SU-DHL-6 (cell line): ENCODE results near the gene RTF1.

ENCODE experiments used
- H2AFZ ChIP-seq: fragments of 200-600 bp; sonication (generic); 2 replicates; pipeline ENCODE4 v1.6.1; 2014; ENCODE audit warnings: low read depth, mild to moderate bottlenecking, moderate library complexity, mixed read lengths, antibody characterized with exemption, low read length; ENCODE audit not compliant: severe bottlenecking
- H3F3A ChIP-seq: fragments of 200-600 bp; shearing (Covaris generic); 2 replicates; pipeline ENCODE4 v1.6.0; 2016; ENCODE audit warnings: antibody characterized with exemption, mild to moderate bottlenecking; ENCODE audit not compliant: insufficient read depth
- H3K27ac ChIP-seq: fragments of 200-600 bp; sonication (generic); 2 replicates; pipeline ENCODE4 v1.5.1; 2016; ENCODE audit warnings: low read depth, mild to moderate bottlenecking, low read length, moderate library complexity, mixed read lengths
- H3K27me3 ChIP-seq: fragments of 200-600 bp; sonication (generic), shearing (Covaris generic); 2 replicates; pipeline ENCODE4 v1.6.0; 2014; ENCODE audit warnings: mild to moderate bottlenecking, low read length
- H3K36me3 ChIP-seq: fragments of 200-600 bp; sonication (generic); 2 replicates; pipeline ENCODE4 v1.6.1; 2014; ENCODE audit warnings: mild to moderate bottlenecking, low read length, mixed read lengths
- H3K4me2 ChIP-seq: fragments of 300-600, 200-600 bp; shearing (Covaris generic), sonication (generic); 2 replicates; pipeline ENCODE4 v1.6.0; 2014; ENCODE audit warnings: low read length, low read depth, mild to moderate bottlenecking; ENCODE audit not compliant: poor library complexity, severe bottlenecking
- H3K4me3 ChIP-seq: fragments of 200-600 bp; sonication (generic); 2 replicates; pipeline ENCODE4 v1.5.1; 2014; ENCODE audit warnings: antibody characterized with exemption, low read length, mild to moderate bottlenecking, mixed read lengths; ENCODE audit not compliant: insufficient read depth, poor library complexity, severe bottlenecking
- H3K79me2 ChIP-seq: fragments of 200-600 bp; sonication (generic); 2 replicates; pipeline ENCODE4 v1.6.1; 2014; ENCODE audit warnings: mild to moderate bottlenecking, low read length, moderate library complexity; ENCODE audit not compliant: insufficient read depth
- H3K9ac ChIP-seq: fragments of 200-600 bp; sonication (generic); 2 replicates; pipeline ENCODE4 v1.7.0; 2014; ENCODE audit warnings: mild to moderate bottlenecking, low read length
- H3K9me2 ChIP-seq: fragments of 200-600 bp; sonication (generic); replicated peaks from 2 replicates; pipeline ENCODE4 v1.6.1; 2014; ENCODE audit warnings: low read length; ENCODE audit not compliant: insufficient read depth
- H3K9me3 ChIP-seq: fragments of 200-600 bp; sonication (generic); 2 replicates; pipeline ENCODE4 v1.6.1; 2014; ENCODE audit warnings: low read length, mixed read lengths; ENCODE audit not compliant: insufficient read depth
- H4K20me1 ChIP-seq: fragments of 200-600 bp; sonication (generic); 2 replicates; pipeline ENCODE4 v1.6.1; 2014; ENCODE audit warnings: low read depth, mild to moderate bottlenecking, antibody characterized with exemption, low read length, moderate library complexity, mixed read lengths
- EZH2phosphoT487 ChIP-seq: fragments of 200-600 bp; sonication (generic), shearing (Covaris generic); conservative IDR thresholded peaks from 2 replicates; pipeline ENCODE4 v1.6.1; 2018; ENCODE audit warnings: mild to moderate bottlenecking, antibody characterized with exemption, low read length, moderate library complexity, mixed read lengths
- TF ChIP-seq, protein P1 (sequence below): fragments of 200-600 bp; sonication (generic); IDR thresholded peaks from one replicate; pipeline ENCODE4 v1.5.1; 2017; ENCODE audit warnings: antibody characterized with exemption, mild to moderate bottlenecking, low read length, moderate library complexity; ENCODE audit not compliant: insufficient read depth, poor library complexity, severe bottlenecking

RTF1 gene

DNA sequence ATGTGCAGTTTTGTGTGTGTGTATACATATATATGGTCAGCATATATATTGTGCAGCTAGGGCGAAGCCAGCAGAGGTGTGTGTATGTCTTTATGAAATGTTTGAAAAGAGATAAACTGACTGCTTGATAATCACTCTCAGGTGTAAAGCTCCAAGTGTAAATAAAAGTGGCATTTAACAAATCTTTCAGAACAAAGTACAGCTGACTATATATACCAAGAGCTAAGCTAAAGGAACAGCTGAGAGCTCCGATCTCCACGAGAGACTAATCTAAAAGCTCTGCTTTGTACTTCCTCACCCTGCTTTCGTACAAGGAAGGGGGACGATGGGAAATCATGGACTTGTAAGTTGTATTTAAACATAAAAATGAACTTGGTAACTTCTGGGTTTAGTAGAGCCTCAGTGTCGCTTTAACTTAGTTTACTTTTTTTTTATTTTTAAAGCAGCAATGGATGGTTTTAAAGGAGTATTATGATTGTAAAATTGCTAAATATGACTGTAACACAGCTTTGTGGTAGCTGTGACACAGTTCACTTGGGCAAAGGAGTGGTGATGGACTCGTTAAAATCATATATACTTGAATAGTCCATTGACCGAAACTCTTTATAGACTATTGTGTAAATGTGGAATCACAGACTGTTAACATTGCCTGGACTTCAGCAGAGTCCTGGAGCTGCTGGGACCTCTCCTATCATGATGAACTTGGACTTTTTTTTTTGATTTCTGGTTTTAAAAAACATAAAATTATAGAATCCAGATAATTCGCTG lies 65.4 kb downstream of the RTF1 start:
- Histone ChIP-seq H3K27me3 (no peaks in the 10 kb centered on the region), H3K4me3 (no peak overlapping the region), H3K79me2 (no peaks in the 10 kb centered on the region), H3K9ac (no peak overlapping the region), H2AFZ (no peak overlapping the region), H3K36me3 (peaks cover 7% of the 10 kb centered on the region), H3K9me3 (no peaks in the 10 kb centered on the region), H4K20me1 (no peaks in the 10 kb centered on the region), H3K4me2 (no peak overlapping the region), H3K9me2 (no peaks in the 10 kb centered on the region), H3F3A (no peaks in the 10 kb centered on the region), H3K27ac (no peak overlapping the region)
- TF ChIP-seq, protein P1, sequence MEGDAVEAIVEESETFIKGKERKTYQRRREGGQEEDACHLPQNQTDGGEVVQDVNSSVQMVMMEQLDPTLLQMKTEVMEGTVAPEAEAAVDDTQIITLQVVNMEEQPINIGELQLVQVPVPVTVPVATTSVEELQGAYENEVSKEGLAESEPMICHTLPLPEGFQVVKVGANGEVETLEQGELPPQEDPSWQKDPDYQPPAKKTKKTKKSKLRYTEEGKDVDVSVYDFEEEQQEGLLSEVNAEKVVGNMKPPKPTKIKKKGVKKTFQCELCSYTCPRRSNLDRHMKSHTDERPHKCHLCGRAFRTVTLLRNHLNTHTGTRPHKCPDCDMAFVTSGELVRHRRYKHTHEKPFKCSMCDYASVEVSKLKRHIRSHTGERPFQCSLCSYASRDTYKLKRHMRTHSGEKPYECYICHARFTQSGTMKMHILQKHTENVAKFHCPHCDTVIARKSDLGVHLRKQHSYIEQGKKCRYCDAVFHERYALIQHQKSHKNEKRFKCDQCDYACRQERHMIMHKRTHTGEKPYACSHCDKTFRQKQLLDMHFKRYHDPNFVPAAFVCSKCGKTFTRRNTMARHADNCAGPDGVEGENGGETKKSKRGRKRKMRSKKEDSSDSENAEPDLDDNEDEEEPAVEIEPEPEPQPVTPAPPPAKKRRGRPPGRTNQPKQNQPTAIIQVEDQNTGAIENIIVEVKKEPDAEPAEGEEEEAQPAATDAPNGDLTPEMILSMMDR: no peak
- TF ChIP-seq EZH2phosphoT487: no peak

- no peaks in the 10 kb centered on the region for H3K27me3 ChIP-seq
- no peak overlapping the region for H3K9ac ChIP-seq
- H3F3A ChIP-seq: no peaks in the 10 kb centered on the region
- no peak overlapping the region for H3K4me3 ChIP-seq
- H3K9me2 ChIP-seq: no peaks in the 10 kb centered on the region
- no peak overlapping the region for H2AFZ ChIP-seq
- no peak overlapping the region for H3K27ac ChIP-seq
- no peaks in the 10 kb centered on the region for H4K20me1 ChIP-seq
- peaks cover 4% of the 10 kb centered on the region for H3K36me3 ChIP-seq
- no peak overlapping the region for H3K4me2 ChIP-seq
- TF ChIP-seq EZH2phosphoT487: no peak
- TF ChIP-seq, protein P1: no peak
- no peaks in the 10 kb centered on the region for H3K79me2 ChIP-seq
- no peaks in the 10 kb centered on the region for H3K9me3 ChIP-seq
These were observed 66.2 kb downstream of the RTF1 start for GRCh38 chr15:41483115-41483514.

- H3K9me2 ChIP-seq: no peaks in the 10 kb centered on the region
- H3K36me3 ChIP-seq: peaks cover 4% of the 10 kb centered on the region
- H3K9ac ChIP-seq: no peak overlapping the region
- H3K27ac ChIP-seq: no peak overlapping the region
- H3K27me3 ChIP-seq: no peaks in the 10 kb centered on the region
- H3K4me3 ChIP-seq: no peak overlapping the region
- H3K79me2 ChIP-seq: no peaks in the 10 kb centered on the region
- H3K4me2 ChIP-seq: no peak overlapping the region
- TF ChIP-seq, protein P1: no peak
- no peak for TF ChIP-seq EZH2phosphoT487
- no peaks in the 10 kb centered on the region for H4K20me1 ChIP-seq
- no peaks in the 10 kb centered on the region for H3F3A ChIP-seq
- H3K9me3 ChIP-seq: no peaks in the 10 kb centered on the region
- no peak overlapping the region for H2AFZ ChIP-seq
These were observed 66.6 kb downstream of the RTF1 start for GRCh38 chr15:41483519-41483918.
